GM12891 (cell line): Measurements from ENCODE around the gene FAF1.

Experiments used
- PAX5 ChIP-seq: IDR thresholded peaks from 2 replicates; pipeline ENCODE4 v1.6.1; 2011; ENCODE audit warnings: low read length, moderate library complexity, mild to moderate bottlenecking; ENCODE audit not compliant: insufficient read depth, severe bottlenecking
- POLR2A ChIP-seq: IDR thresholded peaks from 2 replicates; pipeline ENCODE4 v1.6.1; 2011; ENCODE audit warnings: low read depth, low read length, control low read depth
- POLR2AphosphoS5 ChIP-seq: IDR thresholded peaks from 2 replicates; pipeline ENCODE4 v1.6.1; 2011; ENCODE audit warnings: low read depth, low read length, control low read depth
- TAF1 ChIP-seq: IDR thresholded peaks from 2 replicates; pipeline ENCODE4 v1.6.1; 2011; ENCODE audit warnings: low read depth, low read length, control low read depth

- TF ChIP-seq POLR2A (no peak), POLR2AphosphoS5 (no peak), TAF1 (no peak), PAX5 (no peak)
These were observed 278.1 kb downstream of the FAF1 start for GRCh38 chr1:50681931-50682330.
